HG03457 (cell line): ENCODE data around the gene RPLP2.

Source experiments
- ATAC-seq: cut with Tn5 transposase; IDR thresholded peaks from one replicate; pipeline ENCODE4 v1.9.1; 2021; ENCODE audit warnings: moderate number of reproducible peaks; ENCODE audit not compliant: unreplicated experiment

RPLP2 gene

DNA sequence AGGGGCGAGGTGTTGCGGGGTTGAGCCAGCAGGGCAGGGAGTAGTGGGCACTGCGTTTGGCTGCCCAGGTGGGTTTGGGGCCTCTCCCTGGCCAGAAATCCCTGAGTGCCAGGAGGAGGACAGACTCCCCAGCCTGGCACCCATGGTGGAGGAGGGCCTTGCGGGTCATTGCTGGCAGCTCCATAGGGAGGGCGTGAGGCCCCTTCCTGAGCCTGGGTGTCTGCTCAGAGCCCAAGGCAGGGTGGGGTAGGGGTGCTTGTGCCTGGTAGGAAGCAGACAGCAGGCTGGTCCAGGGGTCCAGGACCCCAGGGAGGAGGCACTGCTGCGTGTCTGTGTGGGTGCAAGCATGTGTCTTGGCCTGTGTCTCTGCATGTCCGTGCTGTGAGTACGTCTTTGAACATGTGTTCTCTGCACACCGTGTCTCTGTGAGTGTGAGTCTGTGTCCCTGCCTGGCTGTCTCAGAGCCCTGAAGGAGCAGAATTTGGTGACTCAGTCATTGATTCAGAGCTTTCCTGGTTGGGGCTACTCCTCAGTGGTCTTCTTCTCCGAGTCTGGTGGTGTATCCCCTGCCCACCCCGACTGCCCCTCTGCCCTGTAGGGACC, 36.8 kb downstream of the RPLP2 start:
- ATAC-seq, result no peak

DNA sequence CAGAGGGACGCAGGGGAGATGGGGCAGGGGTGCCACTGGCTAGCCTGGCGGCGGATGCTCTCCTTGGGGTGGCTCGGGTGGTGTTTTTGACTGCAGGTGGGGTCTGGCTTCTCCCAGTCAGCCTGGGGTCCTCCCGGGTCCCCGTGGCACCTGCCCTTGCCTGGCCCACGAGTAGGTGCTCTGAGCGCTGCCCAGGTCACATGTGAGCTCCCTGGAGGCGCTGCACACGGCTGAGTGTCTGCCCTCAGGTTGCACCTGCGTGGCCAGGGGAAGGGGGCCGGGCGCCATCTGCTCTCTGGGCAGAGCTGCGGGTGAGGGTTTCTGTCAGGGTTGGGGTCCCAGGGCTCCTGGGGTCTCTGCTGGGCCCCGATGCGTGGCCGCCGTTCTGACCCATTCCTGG, 38.1 kb downstream of the RPLP2 start:
- no peak for ATAC-seq

DNA sequence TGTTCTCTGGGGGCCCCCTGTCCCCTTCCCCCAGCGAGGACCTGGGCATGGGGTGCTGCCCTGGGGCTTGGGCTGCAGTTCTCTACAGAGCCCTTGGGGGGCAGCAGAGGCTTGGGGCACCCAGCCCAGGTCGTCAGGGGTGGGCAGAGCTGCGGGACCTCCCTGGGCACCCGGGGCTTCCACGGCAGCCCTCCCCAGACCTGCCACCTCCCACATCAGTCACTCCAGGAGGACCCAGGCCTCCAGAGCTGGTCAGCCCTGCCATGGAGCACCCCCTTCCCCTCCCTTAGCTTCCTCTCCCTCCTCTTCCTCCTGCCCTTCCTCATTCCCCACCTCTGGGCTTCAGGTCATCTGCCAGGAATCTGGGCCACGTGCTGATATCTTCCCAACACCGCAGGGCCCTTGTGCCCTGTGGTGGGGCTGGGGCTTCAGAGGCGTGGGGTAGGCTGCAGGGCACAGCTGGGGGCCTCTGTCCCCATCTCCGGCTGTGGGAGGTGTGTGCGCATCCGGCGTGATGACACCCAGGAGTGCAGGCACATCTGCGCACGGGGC, 38.7 kb downstream of the RPLP2 start:
- no peak for ATAC-seq

DNA sequence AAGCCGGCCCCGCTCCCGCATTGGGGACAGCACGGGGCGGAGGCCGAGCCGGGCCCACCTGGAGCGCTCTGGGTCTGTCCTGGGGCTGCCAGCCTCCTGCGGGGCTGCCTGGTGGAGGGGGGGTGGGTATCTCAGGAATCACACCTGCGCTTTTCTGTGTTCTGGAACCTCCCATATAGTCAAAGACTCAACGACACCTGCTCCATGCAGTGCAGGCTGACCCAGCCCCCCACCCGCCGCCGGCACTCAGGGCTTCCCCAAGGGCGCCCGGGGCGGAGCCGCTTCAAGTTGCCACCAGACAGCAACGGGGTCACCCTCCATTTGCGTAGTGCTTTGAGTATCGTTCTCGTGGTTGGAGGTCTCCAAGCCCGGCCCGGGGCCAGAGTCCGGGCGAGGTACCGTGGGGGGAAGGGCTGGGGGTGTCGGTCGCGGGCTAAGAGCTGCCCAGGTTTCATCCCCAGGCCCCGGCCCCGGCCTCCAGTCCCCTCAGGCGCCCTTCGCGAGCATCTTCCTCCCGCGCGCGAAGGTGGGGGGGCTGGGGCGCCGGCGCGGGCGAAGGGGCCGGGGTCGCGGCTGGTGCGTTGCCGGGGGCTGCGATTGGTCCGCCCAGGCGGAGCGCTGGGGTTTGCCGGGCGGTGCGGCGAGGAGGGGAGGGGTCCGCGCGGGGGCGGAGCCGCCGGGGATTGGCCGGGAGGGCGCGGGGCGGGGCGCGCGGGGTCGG, 39.5 kb downstream of the RPLP2 start:
- ATAC-seq, result no peak

DNA sequence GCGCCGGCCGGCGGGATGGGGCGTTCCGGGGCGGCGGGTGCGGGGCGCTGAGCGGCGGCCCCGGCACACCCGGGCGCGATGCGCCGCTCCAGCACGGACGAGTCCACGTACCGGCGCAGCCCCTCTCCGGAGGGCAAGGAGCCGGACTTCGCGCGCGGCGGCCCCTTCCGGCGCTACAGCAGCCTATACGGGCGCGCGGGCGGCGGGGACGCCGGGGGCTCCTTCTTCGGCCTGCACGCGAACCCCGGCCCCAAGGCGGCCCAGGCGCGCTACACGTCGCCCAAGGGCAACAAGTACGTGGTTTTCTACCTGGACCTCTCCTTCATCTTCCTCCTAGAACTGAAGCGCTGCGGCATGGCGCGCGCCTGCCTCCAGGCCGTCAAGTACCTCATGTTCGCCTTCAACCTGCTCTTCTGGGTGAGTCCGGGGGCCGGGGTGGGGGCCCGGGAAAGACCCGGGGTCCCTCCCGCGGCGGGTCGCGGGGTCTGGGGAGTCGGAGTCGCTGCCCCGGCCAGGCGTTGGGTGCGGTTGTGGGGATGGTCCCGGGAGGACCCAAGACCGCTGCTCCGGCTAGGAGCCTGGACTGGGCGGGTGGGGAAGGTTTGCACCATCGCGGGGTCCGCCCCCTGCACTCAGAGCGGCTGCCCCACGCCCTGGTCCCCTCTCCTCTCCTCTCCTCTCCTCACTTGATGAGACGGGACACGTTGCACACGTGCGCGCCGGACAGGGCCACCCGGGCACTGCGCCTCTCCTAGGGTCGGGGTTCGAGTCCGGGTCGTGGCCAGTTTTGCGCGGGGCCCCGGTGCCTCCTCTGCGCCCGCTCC, 40.4 kb downstream of the RPLP2 start:
- no peak for ATAC-seq

DNA sequence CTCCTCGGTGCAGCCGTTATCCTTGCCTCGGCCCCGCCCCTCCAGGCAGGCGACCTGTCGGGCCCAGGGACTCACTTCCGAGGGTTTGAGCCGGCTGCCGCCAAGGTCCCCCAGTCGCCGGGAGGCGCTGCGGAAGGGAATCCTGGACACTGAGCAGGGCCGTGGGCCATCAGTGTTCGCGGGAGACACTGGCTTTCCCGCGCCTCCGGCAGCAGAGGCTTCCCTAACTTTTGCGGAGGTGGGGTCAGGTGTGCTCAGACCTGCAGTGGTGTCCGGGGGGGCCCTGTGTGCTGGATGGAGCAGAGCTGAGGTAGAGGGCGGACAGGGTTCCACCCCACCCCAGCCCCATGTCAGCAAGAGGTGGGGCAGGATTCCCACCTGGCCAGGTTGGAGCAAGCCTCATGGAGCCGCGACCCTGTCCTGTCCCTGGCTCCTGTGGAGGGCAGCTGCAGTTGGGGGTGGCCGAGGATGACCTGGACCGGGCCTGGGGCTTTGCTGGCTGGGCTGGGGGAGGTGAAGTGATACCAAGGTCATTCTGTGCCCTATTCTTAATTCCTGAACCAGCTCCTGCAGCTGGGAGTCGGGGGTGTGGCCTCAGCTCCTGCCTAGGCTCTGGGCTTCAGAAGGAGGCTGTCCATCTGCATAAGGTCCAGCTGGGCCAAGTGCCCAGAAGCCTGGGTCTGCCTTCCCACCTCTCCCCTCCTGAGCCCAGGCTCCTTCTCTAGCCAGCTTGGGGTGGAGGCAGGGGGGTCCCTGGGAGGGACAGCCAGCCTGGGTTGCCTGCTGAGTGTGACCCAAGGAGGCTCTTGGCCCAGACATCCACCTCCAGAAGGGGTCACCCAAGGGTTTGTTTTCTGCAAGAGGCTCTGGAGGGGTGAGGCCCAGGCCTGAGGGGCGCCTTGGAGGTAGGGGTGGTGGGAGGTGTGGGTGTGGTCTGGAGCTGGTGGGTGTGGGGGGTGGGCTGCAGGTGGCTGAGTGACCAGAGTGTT, 41.3 kb downstream of the RPLP2 start:
- no peak for ATAC-seq

DNA sequence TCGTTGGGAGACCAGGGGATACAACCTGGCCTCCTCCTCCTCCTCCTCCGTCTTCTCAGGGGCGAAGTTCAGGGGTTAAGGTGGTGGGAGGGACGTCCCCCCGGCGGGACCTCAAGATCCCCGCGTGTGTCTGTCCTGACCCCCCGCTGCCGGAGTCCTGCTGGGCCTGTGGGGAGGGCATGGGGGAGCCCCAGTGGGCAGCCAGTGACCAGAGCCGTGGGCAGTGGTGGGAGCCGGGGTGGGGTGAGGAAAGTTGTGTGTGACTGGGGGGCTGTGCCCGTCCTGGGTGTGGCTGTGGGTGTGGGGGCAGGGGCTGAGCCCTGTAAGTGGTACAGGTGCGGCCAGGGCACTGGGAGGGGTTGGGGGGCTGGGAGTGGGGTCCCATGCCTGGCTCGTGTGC, 43.0 kb downstream of the RPLP2 start:
- no peak for ATAC-seq

DNA sequence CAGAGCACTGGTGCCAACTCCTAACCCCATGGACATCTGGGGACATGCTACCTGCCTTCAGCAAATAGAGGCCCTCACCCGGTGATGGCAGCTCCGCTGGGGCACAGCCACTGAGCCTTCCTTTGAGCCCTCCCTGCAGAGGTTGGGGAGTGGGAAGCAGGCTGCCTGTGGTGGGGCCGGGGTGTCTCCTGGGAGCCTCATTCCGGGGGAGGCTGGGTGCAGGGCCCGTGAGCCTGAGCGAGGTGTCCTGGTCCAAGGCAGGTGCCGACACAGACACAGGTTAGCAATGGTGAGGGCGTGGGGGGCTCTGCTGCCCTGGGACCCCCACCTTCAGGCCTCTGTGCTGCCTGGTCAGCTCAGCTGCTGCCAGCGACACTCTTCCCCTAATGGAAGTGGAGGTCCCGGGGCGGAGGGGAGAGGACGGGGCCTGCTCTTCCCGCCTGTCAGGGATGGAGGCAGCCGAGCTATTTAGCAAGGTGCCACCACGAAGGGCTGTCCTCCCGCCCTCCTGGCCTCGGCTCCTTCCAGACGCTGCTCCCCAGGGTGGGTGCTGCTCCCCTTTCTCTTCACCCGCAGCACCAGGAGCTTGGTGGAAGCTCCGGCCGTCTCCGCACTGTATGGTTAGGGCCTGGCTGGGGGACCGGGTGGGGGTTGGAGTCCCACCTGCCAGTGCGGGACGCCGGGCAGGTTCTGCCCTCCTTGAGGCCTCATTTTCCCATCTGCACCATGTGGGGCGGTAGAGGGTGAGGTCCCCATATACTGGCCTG, 44.1 kb downstream of the RPLP2 start:
- ATAC-seq, result no peak

DNA sequence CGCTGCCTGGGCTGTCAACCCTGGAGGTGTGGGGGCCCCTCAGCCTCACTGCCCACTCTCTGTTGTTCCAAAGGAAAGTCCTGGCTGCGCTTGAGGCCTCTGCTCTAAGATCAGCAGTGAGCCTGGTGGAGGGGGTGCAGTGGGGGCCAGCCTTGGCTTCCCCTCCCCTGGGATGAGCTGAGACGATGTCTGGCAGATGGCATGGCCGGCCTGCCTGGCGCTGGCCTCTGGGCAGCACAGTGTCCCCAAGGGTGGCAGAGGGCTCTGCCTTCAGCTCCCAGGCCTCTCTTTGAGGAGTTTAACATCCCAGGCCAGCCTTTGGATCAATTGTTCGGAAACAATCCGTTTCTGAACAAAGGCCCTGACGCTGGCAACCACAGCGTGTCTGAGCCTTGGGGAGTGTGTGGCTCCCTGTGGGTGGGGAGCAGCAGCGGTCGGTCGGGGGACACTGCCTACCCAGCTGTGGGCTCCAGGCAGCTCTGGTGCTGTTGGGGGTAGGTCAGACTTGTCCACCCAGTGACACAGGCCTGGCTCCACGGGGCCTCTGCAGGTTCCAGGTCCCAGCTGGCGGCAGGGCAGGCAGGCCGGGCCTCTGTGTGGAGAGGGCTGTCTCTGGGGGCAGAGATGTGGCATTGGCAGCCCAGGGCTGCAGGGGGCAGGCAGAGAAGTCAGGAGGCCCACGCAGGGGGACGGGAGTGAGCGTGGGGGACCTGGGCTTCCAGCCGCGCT, 45.0 kb downstream of the RPLP2 start:
- no peak for ATAC-seq

DNA sequence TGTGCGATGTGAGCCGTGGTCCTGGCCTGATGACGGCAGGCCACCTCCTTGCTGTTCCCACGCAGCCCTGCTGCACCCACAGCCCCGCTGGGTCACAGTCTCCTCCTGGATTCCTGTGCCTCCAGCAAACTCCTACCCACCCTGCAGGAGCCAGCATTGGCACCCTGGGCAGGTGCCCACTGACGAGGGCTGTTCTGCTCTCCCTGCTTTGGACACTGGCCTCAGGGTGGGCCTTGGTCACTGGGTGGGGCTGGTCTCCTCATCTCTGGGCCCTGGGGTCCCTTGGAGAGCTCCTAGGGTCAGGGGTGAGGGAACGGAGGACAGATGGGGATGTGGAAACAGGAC, 45.5 kb downstream of the RPLP2 start:
- no peak for ATAC-seq

DNA sequence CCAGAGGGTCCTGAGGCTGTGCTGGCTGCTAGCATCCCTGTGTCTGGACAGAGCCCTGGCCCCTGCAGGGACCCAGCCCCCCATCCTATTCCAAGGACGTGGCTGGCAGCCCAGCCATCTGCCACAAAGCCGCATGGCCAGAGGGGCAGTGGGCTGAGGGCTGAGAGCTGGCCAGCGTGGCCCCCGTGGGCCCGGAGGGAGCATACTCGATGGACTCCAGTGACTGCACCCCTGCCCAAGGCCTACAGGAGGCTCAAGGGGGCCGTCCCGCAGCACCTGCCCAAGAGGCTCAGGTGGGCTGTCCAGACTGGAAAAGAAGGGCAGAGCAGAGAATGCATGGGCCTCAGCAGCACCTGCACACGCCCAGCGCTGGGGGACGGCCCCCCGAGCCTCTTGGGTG, 46.0 kb downstream of the RPLP2 start:
- ATAC-seq, result no peak

DNA sequence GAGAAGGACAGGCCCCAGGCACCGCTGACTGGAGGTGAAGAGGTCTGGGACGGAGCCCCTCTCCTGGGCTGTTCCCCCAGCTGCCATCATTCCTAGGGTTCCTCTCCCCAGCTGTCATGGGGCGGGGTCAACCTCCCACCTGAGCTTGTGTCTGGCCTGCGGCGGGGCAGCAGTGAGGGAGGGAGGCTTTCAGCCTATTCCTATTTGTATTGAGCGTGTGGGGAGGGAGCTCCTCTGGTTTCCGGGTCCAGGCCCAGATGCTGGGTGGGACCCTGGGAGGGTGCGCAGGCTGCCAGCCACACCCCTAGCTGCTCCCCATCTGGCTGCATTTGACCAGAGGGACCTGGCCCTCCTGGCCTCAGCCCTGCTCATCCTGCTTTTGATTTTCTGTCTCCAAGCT, 46.6 kb downstream of the RPLP2 start:
- no peak for ATAC-seq

DNA sequence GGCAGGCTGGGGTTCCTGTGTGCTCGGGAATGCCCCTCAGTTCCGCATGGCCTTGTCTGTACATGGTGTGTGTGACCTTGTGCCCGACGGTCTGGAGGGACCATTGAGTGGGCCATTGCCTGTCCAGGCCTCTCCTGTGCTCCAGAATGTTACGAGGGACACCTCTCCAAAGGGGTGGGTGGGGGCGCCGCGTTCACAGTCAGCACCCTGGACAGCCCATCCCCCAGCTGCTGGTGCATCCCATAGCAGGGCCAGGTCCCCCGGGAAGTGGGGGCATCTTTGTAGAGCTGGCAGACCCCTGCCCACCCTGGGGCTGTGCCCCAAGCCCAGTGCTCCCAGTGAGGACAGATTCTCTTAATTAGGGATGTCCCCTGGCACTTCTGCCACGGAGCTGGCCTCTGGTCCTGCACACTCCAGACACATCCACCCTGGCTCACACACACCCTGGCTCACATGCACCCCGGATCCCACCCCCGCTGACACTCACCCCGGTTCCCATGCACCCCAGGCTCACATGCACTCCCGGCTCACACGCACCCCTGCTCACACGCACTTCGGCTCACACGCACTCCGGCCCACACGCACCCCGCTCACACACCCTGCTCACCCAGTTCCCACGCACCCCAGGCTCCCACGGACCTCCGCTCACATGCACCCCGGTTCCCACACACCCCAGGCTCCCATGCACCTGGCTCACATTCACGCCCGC, 48.4 kb downstream of the RPLP2 start:
- no peak for ATAC-seq

DNA sequence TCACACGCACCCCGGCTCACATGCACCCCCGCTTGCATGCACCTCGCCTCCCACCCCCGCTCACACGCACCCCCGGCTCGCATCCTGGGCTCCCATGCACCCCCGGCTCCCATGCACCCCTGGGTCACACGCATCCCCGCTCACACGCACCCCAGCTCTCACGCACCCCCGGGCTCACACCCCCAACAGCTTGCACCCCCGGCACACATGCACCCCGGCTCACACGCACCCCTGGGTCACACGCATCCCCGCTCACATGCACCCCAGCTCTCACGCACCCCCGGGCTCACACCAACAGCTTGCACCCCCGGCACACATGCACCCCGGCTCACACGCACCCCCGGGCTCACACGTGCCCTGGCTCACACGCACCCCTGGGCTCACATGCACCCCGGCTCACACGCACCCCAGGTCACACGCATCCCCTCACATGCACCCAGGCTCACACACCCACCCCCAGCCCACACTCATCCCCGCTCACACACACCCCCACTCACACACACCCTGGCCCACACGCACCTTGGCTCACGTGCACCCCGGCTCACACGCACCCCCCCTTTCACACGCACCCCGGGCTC, 49.1 kb downstream of the RPLP2 start:
- ATAC-seq, result no peak

DNA sequence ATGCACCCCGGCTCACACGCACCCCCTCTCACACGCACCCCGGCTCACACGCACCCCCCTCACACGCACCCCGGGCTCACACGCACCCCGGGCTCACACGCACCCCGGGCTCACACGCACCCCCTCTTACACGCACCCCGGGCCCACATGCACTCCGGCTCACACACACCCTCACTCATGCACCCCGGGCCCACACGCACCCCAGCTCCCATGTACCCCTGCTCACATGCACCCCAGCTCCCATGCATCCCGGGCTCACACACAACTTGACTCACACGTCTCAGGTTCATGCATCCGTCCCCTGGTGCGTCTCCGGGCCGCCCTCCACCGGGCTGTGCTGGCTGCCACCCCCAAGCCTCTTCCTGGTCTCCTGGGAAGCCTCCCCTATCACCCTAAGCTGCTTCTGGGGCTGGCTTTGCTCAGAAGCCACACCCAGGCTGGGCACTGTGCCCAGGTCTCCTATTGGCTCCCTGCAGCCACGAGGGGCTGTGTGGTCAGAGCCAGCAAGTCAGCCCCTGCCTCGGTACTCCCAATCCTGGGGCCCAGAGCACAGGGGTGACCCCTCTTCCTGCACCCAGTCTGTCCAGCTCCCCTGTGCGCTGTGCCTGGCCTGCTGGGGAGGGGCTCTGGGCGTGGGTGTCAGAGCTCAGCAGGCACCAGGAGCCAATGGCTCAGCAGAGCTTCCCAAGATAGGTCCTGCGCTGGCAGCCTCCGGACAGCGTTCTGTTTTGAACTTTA, 49.8 kb downstream of the RPLP2 start:
- ATAC-seq, result no peak

DNA sequence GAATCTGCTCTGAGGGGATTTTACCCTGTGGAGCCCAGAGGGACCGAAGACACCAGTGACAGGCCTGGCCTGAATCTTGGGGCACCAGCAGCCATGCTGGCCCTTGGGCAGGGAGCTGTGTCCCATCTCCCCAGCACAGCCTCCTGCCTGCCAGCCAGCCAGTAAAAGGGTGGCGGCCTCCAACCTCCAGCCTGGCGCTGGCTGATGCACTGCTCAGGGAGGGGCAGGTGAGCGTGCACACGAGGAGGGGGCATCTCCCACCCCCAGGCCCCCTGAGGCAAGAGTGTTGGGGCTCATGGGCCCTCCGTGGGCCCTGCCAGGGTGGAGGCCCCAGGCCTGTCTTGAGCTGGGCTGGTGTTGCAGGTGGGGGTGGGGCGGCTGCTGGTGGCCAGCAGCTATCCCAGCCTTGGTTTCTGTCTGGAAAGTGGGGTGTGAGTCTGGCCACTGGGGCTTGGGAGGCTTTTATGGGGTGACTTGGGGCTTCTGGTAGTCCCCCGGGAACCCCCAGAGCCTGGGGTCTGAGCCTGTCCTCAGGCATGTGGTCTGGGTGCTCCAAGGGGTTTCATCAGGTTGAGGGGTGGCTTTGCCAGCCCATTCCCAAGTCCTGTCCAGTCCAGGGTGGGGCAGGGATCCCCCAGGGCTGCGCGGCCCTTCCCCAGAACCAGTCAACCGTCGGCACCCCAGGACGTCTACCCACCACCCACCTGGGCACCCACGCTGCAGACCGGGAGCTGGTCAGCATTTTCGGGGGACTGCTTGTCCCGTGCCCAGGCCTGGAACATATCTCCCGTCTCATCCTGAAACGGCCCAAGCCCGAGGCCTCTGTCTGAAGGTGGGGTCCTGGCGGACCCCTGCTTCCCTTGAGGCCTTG, 50.7 kb downstream of the RPLP2 start:
- no peak for ATAC-seq

DNA sequence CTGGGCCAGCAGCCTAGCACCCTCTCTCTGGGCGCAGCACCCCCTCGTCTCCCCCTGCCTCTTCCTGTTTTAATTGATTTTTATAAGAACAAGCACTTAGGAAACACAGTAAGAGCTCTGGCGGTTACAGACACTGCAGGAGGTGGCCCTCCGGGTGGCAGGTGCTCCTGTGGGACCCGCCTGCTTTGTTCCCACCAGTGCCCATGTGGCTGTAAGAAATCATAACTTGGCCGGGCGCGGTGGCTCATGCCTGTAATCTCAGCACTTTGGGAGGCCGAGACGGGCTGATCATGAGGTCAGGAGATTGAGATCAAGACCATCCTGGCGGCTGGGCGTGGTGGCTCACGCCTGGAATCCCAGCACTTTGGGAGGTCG, 51.3 kb downstream of the RPLP2 start:
- no peak for ATAC-seq
